Body of pancreas (tissue), 4 donors: Measurements from ENCODE around the gene MPP1.

Source experiments
- POLR2A ChIP-seq, 3 donors: fragments of 450-650 bp; IDR thresholded peaks; one replicate each; pipeline ENCODE4 v1.6.1; 2016; ENCODE audit warnings: antibody characterized with exemption in 3 of 3, mild to moderate bottlenecking in 2 of 3
- TF ChIP-seq, protein P1 (sequence below), 7 experiments: fragments of 450-650 bp in 4 of 7; fragments of 200-600 bp in 3 of 7; sonication (generic) in 3 of 7; IDR thresholded peaks; one replicate each; pipeline ENCODE4 v1.5.1; 2016 to 2019; ENCODE audit warnings: antibody characterized with exemption in 7 of 7

DNA sequence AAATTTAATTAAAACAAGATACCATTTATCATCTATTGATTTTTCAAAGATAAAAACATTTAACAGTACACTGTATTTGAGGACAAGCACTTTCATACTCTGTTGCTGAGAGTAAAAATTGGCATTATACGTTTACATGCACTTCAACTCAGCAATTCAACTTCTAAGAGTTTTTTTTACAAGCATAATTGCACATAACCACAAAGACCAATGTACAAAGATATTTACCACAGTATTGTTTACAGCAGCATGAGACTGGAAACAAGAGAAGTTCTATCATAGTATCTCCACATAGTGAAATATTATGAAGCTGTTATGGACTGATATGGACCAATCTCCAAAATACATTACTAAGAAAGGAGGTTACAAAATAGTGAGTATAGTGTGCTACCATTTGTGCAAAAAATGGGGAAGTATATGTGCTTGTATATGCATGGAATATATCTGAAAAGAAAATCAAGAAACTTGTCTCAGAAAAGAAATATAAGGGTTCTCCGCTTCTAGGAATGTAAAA, 65.3 kb downstream of the MPP1 start:
- TF ChIP-seq, protein P1, sequence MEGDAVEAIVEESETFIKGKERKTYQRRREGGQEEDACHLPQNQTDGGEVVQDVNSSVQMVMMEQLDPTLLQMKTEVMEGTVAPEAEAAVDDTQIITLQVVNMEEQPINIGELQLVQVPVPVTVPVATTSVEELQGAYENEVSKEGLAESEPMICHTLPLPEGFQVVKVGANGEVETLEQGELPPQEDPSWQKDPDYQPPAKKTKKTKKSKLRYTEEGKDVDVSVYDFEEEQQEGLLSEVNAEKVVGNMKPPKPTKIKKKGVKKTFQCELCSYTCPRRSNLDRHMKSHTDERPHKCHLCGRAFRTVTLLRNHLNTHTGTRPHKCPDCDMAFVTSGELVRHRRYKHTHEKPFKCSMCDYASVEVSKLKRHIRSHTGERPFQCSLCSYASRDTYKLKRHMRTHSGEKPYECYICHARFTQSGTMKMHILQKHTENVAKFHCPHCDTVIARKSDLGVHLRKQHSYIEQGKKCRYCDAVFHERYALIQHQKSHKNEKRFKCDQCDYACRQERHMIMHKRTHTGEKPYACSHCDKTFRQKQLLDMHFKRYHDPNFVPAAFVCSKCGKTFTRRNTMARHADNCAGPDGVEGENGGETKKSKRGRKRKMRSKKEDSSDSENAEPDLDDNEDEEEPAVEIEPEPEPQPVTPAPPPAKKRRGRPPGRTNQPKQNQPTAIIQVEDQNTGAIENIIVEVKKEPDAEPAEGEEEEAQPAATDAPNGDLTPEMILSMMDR (IDR thresholded peaks at IDR 0.05) = no peak
- no peak for TF ChIP-seq POLR2A (IDR thresholded peaks at IDR 0.05)
